NCI-H446 (cell line): ENCODE results near the gene TBC1D19.

Source experiments
- DNase-seq, 2 experiments: peaks; one replicate each; lab custom pipeline; 2025; lab: John Stamatoyannopoulos, UW

TBC1D19 gene

DNA sequence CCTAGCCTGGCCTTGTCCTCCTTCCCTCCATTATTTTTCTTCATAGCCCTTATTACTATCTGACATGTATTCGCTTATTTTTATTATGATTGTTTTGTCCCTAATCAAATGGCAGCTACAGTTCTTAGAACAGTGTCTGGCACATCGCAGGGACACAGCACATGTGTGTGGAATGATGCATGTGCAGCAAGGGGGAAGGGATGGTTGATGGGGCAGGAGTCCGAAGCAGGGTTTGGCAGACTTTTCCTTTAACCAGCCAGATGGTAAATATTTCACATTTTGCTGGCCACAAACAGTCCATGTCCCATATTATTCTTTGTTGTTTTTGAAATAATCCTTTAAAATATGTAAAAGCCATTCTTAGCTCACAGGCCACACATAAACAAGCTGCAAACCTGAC lies 148.5 kb downstream of the TBC1D19 start:
- no peak for DNase-seq

GRCh38 chr4:26736621-26737020 lies 152.7 kb downstream of the TBC1D19 start:
- DNase-seq: no peak

- no peak for DNase-seq
These were observed 153.5 kb downstream of the TBC1D19 start for GRCh38 chr4:26737385-26737784.

GRCh38 chr4:26741491-26741871 lies 157.6 kb downstream of the TBC1D19 start:
- peak in 1 of 2 experiments; percentile 13 for DNase-seq

- no peak for DNase-seq
These were observed 162.9 kb downstream of the TBC1D19 start for GRCh38 chr4:26746802-26747213.

DNA sequence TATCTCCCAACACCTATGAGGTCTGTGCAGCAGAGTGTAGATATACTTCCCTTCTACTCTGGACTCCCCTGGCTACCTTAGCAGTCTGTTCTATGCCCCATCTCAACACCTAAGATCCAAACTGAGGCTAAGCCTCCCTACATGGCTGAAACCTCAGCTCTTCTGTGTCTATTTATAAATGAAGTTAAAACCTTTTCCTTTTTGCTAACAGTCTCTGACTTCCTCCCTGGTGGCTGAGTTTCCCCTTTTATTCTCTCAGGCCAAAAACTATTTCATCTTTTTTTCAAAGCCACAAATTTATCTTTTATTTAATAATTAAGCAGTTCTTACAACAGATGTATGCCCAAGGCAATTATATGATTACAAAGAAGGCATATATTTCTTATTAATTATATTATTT lies 164.9 kb downstream of the TBC1D19 start:
- DNase-seq: no peak

DNA sequence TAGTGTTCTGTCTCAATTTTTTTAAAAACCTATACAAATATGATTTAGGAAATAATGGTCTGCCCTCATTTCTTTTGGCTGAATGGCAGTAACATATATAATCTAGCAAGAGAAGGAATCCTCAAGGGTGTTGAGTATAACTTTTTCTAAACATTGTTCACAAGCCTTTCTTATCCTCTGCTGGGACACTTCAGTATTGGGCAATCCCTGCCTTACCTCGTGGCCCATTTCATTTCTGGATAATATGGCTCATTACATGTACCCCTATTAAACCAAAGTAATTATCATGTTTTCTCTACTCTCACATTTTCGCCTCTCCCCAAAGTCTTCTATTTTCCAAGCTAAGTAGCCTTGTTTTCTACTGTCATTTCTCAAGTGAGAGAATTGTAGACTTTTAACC lies 166.0 kb downstream of the TBC1D19 start:
- no peak for DNase-seq

- DNase-seq: no peak
These were observed 167.1 kb downstream of the TBC1D19 start for GRCh38 chr4:26751004-26751403.

- DNase-seq: no peak
These were observed 168.0 kb downstream of the TBC1D19 start for GRCh38 chr4:26751838-26752237.

DNA sequence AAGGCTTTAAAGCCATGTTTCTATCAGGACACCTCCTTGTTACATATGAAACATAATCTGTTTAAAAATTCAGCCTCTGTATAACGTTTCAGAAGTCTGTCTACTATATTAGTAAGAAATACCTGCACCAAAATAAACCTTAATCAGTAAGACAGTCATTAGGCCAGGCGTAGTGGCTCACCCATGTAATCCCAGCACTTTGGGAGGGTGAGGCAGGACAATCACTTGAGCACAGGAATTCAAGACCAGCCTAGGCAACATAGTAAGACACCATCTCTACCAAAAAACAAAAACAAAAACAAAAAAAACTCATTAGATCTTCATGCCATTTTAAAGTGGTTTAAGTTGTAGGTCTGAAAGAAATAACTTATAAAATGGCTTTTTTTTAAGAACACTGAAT lies 169.3 kb downstream of the TBC1D19 start:
- no peak for DNase-seq

DNA sequence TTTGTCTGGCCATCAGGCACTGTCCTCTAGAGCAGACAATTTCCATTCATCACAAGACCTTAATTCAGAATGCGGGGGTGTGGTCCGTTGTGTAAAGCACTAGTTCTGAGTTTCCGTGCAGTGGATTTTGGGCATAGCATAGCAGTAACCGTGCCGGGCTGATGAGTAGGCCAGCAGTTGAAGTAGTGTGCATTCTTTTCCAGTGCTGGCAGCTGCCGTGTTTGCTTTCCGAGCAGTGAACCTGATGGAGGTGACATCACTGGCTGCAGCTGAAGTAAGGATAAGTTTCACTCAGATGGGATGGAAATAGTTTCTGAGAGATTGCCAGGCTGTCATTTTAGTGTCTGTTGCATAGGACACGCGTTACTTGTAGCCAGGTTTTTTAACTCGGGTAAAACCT lies 169.7 kb downstream of the TBC1D19 start:
- DNase-seq: peak in 1 of 2 experiments; percentile 51

DNA sequence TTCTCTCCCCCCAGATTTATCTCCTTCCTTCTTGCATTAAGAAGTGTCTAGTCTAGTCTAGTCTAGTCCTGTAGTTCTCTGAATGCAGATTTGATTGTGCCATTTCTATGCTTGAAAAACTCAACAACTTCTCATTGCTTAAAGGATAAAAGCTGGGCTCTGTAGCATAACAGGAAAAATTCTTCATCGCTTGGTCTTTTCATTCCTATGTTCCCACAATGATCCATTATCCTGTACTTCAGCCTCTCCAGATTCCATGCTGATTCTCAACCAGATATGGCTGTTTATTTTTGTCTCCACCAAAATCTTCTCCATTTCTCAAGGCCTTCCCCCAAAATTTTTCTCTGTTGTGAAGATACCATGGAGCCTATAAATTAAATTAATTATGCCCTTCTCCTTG lies 173.9 kb downstream of the TBC1D19 start:
- no peak for DNase-seq

DNA sequence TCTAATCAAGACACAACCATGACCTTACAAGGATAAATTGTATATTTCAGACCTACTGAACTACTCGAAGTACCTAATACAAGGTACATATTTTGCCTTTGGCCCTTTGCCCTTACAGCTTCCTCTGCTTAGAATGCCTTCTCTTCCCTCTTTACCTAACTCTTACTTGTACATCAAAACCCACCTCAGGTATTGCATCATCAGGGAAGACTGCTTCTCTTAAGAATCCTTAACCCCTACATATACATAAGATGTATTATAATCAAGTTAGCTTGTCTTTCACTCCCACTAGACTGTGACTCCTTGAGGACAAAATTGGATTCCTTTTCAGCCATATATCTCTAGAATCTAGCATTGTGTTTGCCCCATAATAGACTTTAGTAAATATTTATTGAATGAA lies 175.0 kb downstream of the TBC1D19 start:
- DNase-seq: no peak

GRCh38 chr4:26762650-26763049 lies 178.8 kb downstream of the TBC1D19 start:
- no peak for DNase-seq

- DNase-seq: no peak
These were observed 179.2 kb downstream of the TBC1D19 start for GRCh38 chr4:26763063-26763462.

GRCh38 chr4:26763648-26764047 lies 179.8 kb downstream of the TBC1D19 start:
- DNase-seq: no peak

- no peak for DNase-seq
These were observed 180.3 kb downstream of the TBC1D19 start for GRCh38 chr4:26764231-26764630.

DNA sequence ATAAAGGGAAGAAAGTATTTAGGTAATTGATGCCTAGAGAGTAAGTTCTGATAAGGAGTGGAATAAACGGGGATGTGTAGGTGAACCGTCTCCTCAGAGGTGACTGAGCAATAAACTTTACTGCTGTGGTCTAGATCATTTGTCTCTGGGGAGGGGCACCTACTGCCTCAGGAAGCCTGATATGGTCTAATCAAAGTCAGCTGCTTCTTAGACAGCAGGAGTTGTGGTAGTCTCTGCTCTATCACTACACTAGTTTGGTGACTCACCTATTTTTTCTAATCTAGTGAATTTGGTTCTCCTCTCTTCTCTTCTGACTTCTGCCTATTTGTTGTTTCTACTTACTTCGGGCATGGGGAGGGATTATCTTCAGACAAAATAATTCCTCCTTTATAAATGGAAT lies 181.6 kb downstream of the TBC1D19 start:
- no peak for DNase-seq

DNA sequence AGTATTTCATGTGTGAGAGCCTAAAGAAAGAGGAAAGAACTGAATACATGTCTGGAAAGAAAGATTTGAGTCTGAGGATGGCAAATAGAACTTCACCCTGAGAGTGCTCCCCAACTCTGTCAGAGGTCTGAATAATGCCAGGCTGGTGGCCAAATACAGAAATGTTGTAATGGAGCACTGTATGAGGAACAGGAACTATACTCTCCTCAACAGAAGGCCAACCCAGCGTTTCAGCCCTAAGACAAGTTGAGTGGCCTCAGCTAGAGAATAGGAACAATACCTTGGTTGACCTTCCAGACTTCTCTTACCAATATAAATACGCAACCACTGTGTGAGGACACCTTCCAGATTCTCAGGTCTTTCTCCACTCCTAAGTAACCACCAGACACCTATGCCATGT lies 182.3 kb downstream of the TBC1D19 start:
- DNase-seq: no peak

DNA sequence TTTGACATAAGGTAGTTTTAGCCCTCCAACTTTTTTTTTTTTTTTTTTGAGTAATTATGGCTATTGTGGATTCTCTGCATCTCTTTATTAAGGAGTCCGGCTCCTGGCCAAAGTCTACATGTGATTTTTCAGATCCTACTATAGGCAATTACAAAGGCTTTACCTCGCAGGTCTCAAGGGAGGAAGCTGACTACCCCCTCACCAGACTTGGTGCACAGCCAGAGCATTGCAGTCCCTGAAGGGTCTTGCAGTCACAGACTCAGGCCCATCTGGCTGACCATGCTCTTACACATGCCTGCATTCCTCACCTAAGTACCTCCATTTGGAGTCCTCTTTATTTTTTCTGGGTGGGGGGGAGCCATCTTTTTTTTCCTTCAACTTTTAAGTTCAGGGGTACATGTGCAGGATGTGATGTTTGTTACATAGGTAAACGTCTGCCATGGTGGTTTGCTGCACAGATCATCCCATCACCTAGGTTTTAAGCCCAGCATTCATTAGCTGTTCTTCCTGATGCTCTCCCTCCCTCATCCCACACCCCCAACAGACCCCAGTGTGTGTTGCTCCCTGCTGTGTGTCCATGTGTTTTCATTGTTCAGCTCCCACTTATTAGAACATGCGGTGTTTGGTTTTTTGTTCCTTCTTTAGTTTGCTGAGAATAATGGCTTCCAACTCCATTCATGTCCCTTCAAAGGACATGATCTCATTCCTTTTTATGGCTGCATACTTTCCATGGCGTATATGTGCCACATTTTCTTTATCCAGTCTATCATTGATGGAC lies 188.4 kb downstream of the TBC1D19 start:
- DNase-seq: peak in 1 of 2 experiments; percentile 38

DNA sequence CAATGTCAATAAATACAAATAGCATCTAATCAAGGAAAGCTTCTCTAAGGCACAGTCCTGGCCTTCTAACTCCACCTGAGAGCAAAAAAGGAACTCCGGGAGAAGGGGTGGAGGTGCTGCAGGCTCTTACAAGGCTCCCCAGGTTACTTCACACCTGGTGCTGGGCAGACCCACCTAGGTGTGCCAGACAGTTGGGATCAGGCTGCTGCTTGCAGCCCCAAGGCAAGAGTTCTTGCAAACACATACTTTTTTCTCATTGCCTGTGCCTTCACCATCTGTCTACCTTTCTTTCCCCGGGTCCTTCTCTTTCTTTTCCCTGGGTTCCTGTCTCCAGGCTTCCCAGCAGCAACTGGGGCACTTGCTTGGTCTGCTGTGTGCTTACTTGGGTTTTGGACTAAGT lies 195.3 kb downstream of the TBC1D19 start:
- DNase-seq: no peak

GRCh38 chr4:26779674-26780073 lies 195.8 kb downstream of the TBC1D19 start:
- peak; percentile 45 to 88 for DNase-seq

- no peak for DNase-seq
These were observed 196.7 kb downstream of the TBC1D19 start for GRCh38 chr4:26780539-26780938.

DNA sequence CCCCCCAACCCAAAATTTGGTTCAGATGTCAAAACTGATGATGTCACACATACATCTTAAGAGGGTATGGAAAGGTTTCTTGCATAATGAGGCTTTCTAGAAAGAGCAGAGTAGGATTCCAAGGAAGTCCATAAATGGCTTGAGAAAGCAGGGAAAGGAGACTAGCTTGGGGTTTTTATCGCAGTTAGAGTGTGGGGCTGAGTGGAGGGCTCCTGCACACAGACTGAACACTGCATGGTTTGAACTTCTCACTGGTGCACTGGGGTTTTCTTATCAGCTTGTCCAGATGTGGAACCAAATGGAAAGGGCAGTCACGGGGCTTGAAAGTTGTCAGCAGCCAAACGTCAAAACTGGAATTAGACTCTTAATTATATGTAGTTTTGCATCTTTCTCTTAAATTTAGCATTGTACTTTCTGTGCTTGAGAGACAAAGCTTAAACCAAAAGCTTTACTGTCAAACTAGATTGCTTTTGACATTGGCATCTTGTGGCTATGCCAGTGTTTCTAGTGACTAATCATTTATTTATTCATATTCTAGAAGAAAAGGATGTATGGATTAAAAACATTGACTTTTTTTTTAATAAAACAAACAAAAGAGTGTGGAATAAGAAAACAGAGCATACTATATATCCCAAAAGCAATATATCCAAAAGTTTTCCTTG lies 198.4 kb downstream of the TBC1D19 start:
- DNase-seq: no peak
